ENCODE measurements around the gene PDK3.

- TF ChIP-seq EZH2 (IDR thresholded peaks at IDR 0.05; ENCODE audit: borderline replicate concordance), result no peak
- TF ChIP-seq CTCF (IDR thresholded peaks at IDR 0.05; ENCODE audit: poor library complexity), result no peak
- no peak for TF ChIP-seq EZH2phosphoT487 (IDR thresholded peaks at IDR 0.05; ENCODE audit: low read depth, severe bottlenecking, unreplicated experiment)
Observed at GRCh38 chrX:24493740-24494581, 28.9 kb downstream of the PDK3 start.

Measured in hepatocyte (in vitro differentiated cells).